GM18505 (cell line): ENCODE data around the gene ARHGAP15.

Experiments used
- ATAC-seq: cut with Tn5 transposase; IDR thresholded peaks from one replicate; pipeline ENCODE4 v1.9.1; 2021; ENCODE audit not compliant: unreplicated experiment
- POLR2A ChIP-seq: IDR thresholded peaks from 4 replicates; pipeline ENCODE4 v1.6.1; 2011; ENCODE audit warnings: borderline replicate concordance; ENCODE audit not compliant: insufficient read depth, insufficient read length; ENCODE audit errors: extremely low read depth

The ARHGAP15 gene

GRCh38 chr2:143382573-143382972, 253.4 kb downstream of the ARHGAP15 start:
- ATAC-seq, result no peak
- TF ChIP-seq POLR2A, result no peak

DNA sequence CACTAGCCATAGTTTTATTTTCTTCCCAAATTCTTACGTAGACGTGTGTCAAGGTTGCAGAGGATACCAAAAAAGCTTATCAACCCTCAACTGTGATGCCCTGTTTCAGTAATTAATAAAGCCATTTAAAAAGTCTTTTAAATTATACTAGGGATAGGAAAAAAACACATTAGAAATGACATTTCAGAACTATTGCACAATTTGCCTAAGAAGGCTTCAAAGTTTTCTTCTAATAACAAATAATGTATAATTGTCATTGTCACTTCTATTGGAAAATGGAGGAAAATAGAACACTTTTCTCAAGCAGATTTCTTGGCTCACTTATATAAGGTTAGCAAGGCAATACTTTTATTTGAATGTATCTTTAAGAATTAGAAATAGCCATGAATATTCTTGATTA, 253.8 kb downstream of the ARHGAP15 start:
- TF ChIP-seq POLR2A, result no peak
- ATAC-seq, result no peak

DNA sequence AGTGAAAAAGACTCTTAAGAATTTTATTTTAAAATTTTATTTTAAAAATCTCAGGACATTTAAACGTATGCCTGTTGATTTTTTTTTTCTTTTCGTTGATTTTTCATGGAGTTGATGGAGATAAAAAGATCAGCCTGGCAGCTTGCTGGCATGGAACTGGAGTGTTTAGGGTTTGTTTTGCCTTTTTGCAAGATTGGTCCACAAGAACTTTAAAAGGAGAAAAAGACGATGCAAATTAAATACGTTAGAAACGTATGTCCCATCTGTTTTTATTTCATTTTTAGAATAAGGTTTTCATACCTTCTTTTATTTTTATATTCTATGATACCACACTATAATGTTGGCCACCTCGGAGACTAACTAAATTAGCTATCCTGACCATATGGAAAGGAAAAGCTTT, 254.9 kb downstream of the ARHGAP15 start:
- no peak for TF ChIP-seq POLR2A
- no peak for ATAC-seq

GRCh38 chr2:143390171-143390570, 261.0 kb downstream of the ARHGAP15 start:
- ATAC-seq, result no peak
- no peak for TF ChIP-seq POLR2A

DNA sequence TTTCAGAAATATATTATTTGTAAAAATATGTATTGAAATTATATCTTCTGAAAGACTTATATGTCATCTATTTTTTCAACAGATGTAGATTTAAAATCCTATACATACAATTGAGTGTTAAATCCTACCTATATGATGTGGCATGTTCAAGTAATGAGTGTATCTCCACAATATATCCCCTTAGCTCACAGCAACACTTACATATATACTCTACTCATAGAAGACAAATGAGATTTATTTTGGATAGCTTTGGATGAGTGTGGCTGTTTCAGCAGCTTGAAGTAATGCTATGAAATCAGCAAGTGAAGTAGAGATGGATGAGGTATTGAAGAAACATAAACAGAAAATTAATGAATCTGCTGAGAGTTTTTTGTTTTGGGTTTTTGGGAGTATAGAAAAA, 263.1 kb downstream of the ARHGAP15 start:
- ATAC-seq, result no peak
- TF ChIP-seq POLR2A, result no peak

GRCh38 chr2:143394062-143394461, 264.8 kb downstream of the ARHGAP15 start:
- TF ChIP-seq POLR2A, result no peak
- no peak for ATAC-seq

DNA sequence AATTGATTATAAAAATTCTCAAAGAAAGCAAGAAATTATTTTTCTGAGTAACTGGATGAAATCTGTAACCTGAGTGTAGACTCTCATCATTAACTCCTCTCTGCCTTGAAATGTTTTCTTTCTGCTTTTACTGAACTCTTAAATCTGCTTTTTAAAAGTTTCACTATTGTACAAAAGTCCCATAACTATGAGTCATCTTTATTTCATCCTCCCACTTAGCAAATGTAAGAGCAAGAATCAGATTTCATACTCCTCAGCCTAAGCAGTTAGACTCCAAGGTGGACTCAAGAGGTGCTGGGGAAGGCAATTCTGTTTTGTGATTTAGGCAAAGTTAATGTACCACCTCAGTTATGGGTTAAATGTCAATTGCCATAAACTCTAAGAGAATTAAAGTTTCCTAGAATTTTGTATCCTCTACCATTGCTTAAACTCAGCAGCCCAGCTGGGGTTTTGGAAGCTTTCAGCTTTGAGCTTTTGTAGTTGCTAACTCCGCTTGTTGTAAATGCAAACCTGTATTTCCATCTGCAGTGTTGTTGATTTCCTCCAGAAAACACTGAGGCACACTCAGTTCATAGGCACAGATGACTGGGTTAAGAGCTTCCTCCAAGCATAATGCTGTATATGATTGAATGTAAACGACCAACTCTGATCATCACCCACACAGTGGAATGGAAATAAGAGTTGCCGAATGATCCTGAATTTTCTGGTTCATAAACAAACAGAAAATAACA, 268.8 kb downstream of the ARHGAP15 start:
- no peak for TF ChIP-seq POLR2A
- ATAC-seq, result peak; percentile 54

- no peak for ATAC-seq
- no peak for TF ChIP-seq POLR2A
Observed at GRCh38 chr2:143398781-143399180, 269.6 kb downstream of the ARHGAP15 start.

- no peak for ATAC-seq
- no peak for TF ChIP-seq POLR2A
Observed at GRCh38 chr2:143399631-143400069, 270.4 kb downstream of the ARHGAP15 start.

- no peak for ATAC-seq
- no peak for TF ChIP-seq POLR2A
Observed at GRCh38 chr2:143401861-143402260, 272.6 kb downstream of the ARHGAP15 start.

DNA sequence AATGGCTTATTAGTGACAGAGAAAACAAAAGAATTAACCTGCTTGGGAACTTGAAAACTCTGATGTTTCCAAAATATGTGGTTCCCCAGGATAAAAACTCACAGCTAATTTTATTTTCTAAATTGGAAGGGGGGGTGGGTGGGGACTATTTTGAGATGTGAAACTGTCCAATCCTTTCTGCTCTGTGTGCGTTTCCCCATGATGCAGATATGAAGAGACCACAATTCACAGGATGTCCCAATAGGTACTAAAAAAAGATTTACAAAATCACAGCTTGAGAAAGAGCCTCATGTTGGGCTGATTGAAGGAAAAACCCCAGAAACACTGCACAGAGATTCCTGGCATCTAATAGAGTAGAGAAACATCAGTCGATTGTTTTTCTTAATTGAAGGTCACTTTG, 273.2 kb downstream of the ARHGAP15 start:
- no peak for TF ChIP-seq POLR2A
- ATAC-seq, result no peak

DNA sequence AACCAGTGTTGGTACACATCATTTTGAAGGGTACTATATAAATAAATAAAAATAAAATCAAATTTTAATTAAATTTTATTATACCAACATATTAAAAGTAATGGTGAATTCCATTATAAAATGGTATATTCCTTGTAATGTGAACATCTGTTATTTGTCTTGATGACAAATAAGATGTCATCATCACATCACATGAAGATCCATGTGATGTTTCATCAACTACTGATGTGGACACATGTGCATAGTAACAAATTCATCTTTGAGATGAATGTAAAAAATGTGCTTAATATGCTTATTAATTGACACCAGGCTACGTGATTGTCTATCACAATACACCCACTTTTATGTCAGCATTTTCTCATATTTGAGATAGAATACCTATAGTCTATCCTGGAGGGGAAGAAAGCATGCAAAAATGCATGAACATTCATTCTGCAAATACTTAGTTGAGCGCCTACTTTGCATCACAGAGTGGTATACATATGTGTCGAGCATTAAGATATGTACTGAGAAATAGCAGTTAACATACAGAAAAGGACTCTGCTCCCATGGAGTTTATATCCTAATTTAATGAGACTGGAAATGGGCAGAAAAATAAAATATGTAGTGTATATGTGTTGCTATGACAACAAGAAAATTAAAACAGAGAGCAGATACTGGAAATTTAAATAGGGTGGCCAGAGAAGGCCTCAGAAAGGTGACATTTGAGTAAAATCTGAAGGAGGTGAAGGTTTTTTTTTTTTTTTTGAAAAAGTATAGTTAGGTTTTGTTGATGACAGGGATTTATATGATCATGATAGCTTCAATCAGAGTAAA, 281.1 kb downstream of the ARHGAP15 start:
- no peak for TF ChIP-seq POLR2A
- no peak for ATAC-seq

- ATAC-seq, result no peak
- no peak for TF ChIP-seq POLR2A
Observed at GRCh38 chr2:143415571-143415970, 286.4 kb downstream of the ARHGAP15 start.

DNA sequence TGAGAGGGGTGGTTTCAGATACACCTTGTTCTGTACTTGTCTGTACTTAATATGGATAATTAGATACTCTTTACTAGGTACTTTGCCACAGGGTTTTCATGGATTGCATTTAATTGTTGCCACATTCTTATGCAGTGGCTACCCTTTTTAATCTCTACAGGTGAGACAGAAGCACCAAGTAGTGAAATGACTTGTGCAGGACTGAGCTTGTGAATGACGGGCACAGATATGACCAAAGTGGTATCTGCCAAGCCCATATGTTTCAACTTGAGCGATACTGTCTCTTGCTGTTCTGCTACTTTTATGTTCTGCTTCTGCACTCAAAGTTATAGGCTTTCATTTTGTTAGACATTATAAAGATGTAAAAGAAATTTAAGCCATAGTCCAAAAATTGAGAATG, 288.2 kb downstream of the ARHGAP15 start:
- no peak for TF ChIP-seq POLR2A
- no peak for ATAC-seq
